GM23338 (cell line): ENCODE results near the gene CDKAL1. TPM values are rescaled to one million over a fixed set of nuclear protein-coding genes. Genes with fewer than 3 reads are reported as not detected.
A peak's percentile ranks its signal among the peaks of the same experiment; 100 is the strongest.

Experiments used
- ATAC-seq: fragments of 200-7000 bp; cut with Tn5 transposase; 3 replicates; pipeline ENCODE4 v1.9.1; 2020
- DNase-seq: peaks from one replicate; pipeline ENCODE4 v3.0.0-alpha.2; 2015; ENCODE audit warnings: low spot score
- H2AFZ ChIP-seq: fragments of 200-600 bp; sonication (generic); 2 replicates; pipeline ENCODE4 v1.8.0; 2016; ENCODE audit warnings: antibody characterized with exemption, mild to moderate bottlenecking, moderate library complexity
- H3F3A ChIP-seq: fragments of 200-600 bp; sonication (generic); replicated peaks from 2 replicates; pipeline ENCODE4 v1.8.0; 2017; ENCODE audit warnings: antibody characterized with exemption, mixed run types, low read depth
- H3K27ac ChIP-seq: fragments of 200-600 bp; sonication (generic); 2 replicates; pipeline ENCODE4 v1.6.1; 2016; ENCODE audit warnings: low read depth
- H3K27me3 ChIP-seq: fragments of 200-600 bp; sonication (generic); 2 replicates; pipeline ENCODE4 v1.8.0; 2016; ENCODE audit warnings: mild to moderate bottlenecking, mixed run types, moderate library complexity; ENCODE audit not compliant: insufficient read depth
- H3K36me3 ChIP-seq: fragments of 200-600 bp; sonication (generic); 2 replicates; pipeline ENCODE4 v1.8.0; 2016; ENCODE audit warnings: mild to moderate bottlenecking; ENCODE audit not compliant: insufficient read depth
- H3K4me1 ChIP-seq: fragments of 200-600 bp; sonication (generic); 2 replicates; pipeline ENCODE4 v1.8.0; 2016; ENCODE audit warnings: mild to moderate bottlenecking, moderate library complexity; ENCODE audit not compliant: insufficient read depth
- H3K4me2 ChIP-seq: fragments of 200-600 bp; sonication (generic); 2 replicates; pipeline ENCODE4 v1.7.1; 2017; ENCODE audit warnings: mixed run types
- H3K4me3 ChIP-seq: fragments of 200-600 bp; sonication (generic); 2 replicates; pipeline ENCODE4 v1.6.1; 2016; ENCODE audit warnings: mixed run types
- H3K79me2 ChIP-seq: fragments of 200-600 bp; sonication (generic); replicated peaks from 2 replicates; pipeline ENCODE4 v1.8.0; 2017; ENCODE audit warnings: mild to moderate bottlenecking; ENCODE audit not compliant: insufficient read depth
- H3K9me2 ChIP-seq: fragments of 200-600 bp; sonication (generic); 2 replicates; pipeline ENCODE4 v1.8.0; 2017; ENCODE audit not compliant: insufficient read depth
- H4K20me1 ChIP-seq: fragments of 200-600 bp; sonication (generic); replicated peaks from 2 replicates; pipeline ENCODE4 v1.8.0; 2017; ENCODE audit warnings: mild to moderate bottlenecking; ENCODE audit not compliant: insufficient read depth
- H3K27ac Mint-ChIP-seq: 2 replicates; pipeline ENCODE4 v1.8.0; 2020; ENCODE audit warnings: inconsistent platforms, mild to moderate bottlenecking, moderate library complexity, mixed read lengths
- H3K27me3 Mint-ChIP-seq: 3 replicates; pipeline ENCODE4 v1.8.0; 2022; ENCODE audit warnings: low read depth, mild to moderate bottlenecking, moderate library complexity, mixed read lengths, inconsistent platforms; ENCODE audit not compliant: insufficient read depth, poor library complexity
- H3K36me3 Mint-ChIP-seq: 3 replicates; pipeline ENCODE4 v1.8.0; 2021; ENCODE audit warnings: low read depth, mild to moderate bottlenecking, inconsistent platforms, moderate library complexity, mixed read lengths
- H3K4me1 Mint-ChIP-seq: 3 replicates; pipeline ENCODE4 v1.8.0; 2020; ENCODE audit warnings: mild to moderate bottlenecking, inconsistent platforms, mixed read lengths
- H3K4me3 Mint-ChIP-seq: 3 replicates; pipeline ENCODE4 v1.8.0; 2021; ENCODE audit warnings: moderate library complexity, mild to moderate bottlenecking, inconsistent platforms, mixed read lengths
- H3K9me3 Mint-ChIP-seq: 3 replicates; pipeline ENCODE4 v1.8.0; 2020; ENCODE audit warnings: moderate library complexity, mild to moderate bottlenecking, inconsistent platforms, mixed read lengths
- CREB1 ChIP-seq: fragments of 250-450 bp; sonication (Bioruptor Pico); IDR thresholded peaks from 2 replicates; pipeline ENCODE4 v1.5.0; 2020; ENCODE audit warnings: low read depth, mild to moderate bottlenecking, moderate library complexity
- ETS1 ChIP-seq: IDR thresholded peaks from 2 replicates; pipeline ENCODE4 v1.6.1; 2016; ENCODE audit warnings: antibody characterized with exemption
- EZH2phosphoT487 ChIP-seq: fragments of 200-600 bp; sonication (generic); IDR thresholded peaks from one replicate; pipeline ENCODE4 v1.8.1; 2018; ENCODE audit warnings: antibody characterized with exemption; ENCODE audit not compliant: unreplicated experiment
- NANOG ChIP-seq: IDR thresholded peaks from 2 replicates; pipeline ENCODE4 v1.6.1; 2016; ENCODE audit warnings: antibody characterized with exemption, borderline replicate concordance
- POLR2AphosphoS5 ChIP-seq: IDR thresholded peaks from 2 replicates; pipeline ENCODE4 v1.6.1; 2016; ENCODE audit warnings: antibody characterized with exemption, low read depth
- STAT1 ChIP-seq: IDR thresholded peaks from one replicate; pipeline ENCODE4 v1.6.1; 2016; ENCODE audit warnings: antibody characterized with exemption; ENCODE audit not compliant: unreplicated experiment
- ZNF114 ChIP-seq: fragments of 250-450 bp; sonication (Bioruptor Pico); IDR thresholded peaks from 2 replicates; pipeline ENCODE4 v1.5.0; 2020; ENCODE audit warnings: mild to moderate bottlenecking, moderate library complexity
- ZNF331 ChIP-seq: fragments of 250-450 bp; sonication (Bioruptor Pico); IDR thresholded peaks from 2 replicates; pipeline ENCODE4 v1.5.0; 2020; ENCODE audit warnings: low read depth, mild to moderate bottlenecking, moderate library complexity
- ZNF462 ChIP-seq: fragments of 250-450 bp; sonication (Bioruptor Pico); IDR thresholded peaks from 2 replicates; pipeline ENCODE4 v1.5.0; 2020; ENCODE audit warnings: mild to moderate bottlenecking, moderate library complexity
- polyA plus RNA-seq: library from polyadenylated mRNA; unstranded; fragments of >200 nt; fragmentation: Nextera tagmentation; extraction: Ambion mirVana; gene quantifications from 2 replicates; pipeline ENCODE4 v1.2.1, GENCODE V29; 2016
- total RNA-seq: library from RNA; depleted of rRNA; stranded (reverse); fragments of >200 nt; shearing (Covaris generic); gene quantifications from 2 replicates; pipeline ENCODE4 v1.2.3, GENCODE V29; 2014
- TF ChIP-seq, protein P1 (sequence below), 2 experiments: fragments of 200-600 bp in 1 of 2; sonication (generic) in 1 of 2; conservative IDR thresholded peaks; 2 replicates each; pipeline versions ENCODE4 v1.5.1 to v1.6.1; 2016 to 2017; ENCODE audit warnings: antibody characterized with exemption in 2 of 2, low read depth in 2 of 2, mild to moderate bottlenecking in 2 of 2, moderate library complexity in 1 of 2

CDKAL1 gene
- total and polyA plus RNA-seq, 2 experiments from 2014 or later: 17.8 to 35.0 TPM

DNA sequence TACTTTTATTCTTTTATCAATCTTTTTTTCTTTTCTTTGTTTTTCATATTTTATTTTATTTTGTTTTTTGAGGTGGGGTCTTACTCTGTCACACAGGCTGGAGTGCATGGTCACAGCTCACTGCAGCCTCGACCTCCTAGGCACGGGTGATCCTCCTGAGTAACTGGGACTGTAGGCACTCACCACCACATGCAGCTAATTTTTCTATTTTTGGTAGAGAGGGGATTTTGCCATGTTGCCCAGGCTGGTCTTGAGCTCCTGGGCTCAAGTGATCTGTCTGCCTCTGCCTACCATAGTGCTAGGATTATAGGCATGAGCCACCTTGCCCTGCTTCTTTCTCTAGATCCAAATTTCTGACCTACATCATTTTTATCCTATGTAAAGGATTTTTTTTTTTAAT lies 153.2 kb downstream of the CDKAL1 start (continued):
- TF ChIP-seq, protein P1, sequence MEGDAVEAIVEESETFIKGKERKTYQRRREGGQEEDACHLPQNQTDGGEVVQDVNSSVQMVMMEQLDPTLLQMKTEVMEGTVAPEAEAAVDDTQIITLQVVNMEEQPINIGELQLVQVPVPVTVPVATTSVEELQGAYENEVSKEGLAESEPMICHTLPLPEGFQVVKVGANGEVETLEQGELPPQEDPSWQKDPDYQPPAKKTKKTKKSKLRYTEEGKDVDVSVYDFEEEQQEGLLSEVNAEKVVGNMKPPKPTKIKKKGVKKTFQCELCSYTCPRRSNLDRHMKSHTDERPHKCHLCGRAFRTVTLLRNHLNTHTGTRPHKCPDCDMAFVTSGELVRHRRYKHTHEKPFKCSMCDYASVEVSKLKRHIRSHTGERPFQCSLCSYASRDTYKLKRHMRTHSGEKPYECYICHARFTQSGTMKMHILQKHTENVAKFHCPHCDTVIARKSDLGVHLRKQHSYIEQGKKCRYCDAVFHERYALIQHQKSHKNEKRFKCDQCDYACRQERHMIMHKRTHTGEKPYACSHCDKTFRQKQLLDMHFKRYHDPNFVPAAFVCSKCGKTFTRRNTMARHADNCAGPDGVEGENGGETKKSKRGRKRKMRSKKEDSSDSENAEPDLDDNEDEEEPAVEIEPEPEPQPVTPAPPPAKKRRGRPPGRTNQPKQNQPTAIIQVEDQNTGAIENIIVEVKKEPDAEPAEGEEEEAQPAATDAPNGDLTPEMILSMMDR (conservative IDR thresholded peaks at IDR 0.05; ENCODE audit: low read depth in 2 of 2): no peak
- TF ChIP-seq ZNF331 (CRISPR knock-in tag): no peak

DNA sequence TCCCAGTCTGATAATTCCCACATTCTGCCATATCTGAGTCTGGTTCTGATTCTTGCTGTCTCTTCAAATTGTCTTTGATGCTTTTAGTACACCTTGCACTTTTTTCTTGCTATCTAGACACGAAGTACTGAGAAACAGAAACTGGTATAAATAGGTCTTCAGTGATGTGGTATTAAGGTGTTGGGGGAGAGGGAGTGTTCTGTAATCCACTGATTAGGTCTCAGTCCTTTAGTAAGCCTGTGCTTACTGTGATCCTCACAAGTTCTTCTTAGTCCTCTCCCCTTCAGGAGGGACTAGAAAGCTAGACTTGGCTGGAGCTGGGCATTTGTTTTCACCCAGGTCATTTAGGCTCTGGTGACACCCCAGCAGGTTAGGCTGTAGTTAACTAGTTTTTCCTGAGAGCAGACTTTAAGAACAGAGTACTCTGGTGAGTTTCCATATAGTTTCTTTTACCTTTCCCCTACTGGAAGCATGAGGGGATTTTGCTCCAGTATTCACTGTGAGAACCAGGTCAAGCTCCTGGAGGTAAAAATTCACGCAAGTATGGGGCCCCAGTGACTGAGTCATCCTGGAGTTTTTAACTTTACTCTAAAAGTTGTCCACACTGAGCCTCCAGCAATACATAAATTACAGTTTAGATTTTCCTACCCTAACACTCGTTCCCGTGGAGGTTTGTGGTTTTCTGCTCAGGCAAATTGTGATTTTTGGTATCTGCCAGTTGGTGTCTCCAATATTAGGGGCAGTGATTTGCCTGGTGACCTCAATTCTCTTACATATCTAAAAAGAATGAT lies 154.6 kb downstream of the CDKAL1 start:
- Histone ChIP-seq H3K9me2 (no peaks in the 10 kb centered on the region), H3K79me2 (peaks cover 38% of the 10 kb centered on the region), H3K27ac (peak overlapping the region; percentile 12; the same call in 1 of the 2 replicates), H3K36me3 (no peaks in the 10 kb centered on the region), H3K4me1 (peaks cover 22% of the 10 kb centered on the region), H3K4me3 (no peak overlapping the region), H3K27me3 (no peaks in the 10 kb centered on the region), H3F3A (no peaks in the 10 kb centered on the region), H2AFZ (no peak overlapping the region), H3K4me2 (no peak overlapping the region), H4K20me1 (no peaks in the 10 kb centered on the region)
- H3K36me3 Mint-ChIP-seq: no peaks in the 10 kb centered on the region
- no peaks in the 10 kb centered on the region; the same call in 2 of the 3 replicates for H3K9me3 Mint-ChIP-seq
- ATAC-seq (peak; percentile 65), DNase-seq (no peak)
- peaks cover 32% of the 10 kb centered on the region for H3K4me1 Mint-ChIP-seq
- H3K4me3 Mint-ChIP-seq: no peak overlapping the region
- no peak overlapping the region; the same call in 1 of the 2 replicates for H3K27ac Mint-ChIP-seq
- H3K27me3 Mint-ChIP-seq: no peaks in the 10 kb centered on the region
- TF ChIP-seq CREB1 (CRISPR knock-in tag) (no peak), STAT1 (no peak), ETS1 (no peak), POLR2AphosphoS5 (no peak), ZNF114 (CRISPR knock-in tag) (no peak), NANOG (no peak), ZNF462 (CRISPR knock-in tag) (no peak), EZH2phosphoT487 (no peak)
- TF ChIP-seq, protein P1 (conservative IDR thresholded peaks at IDR 0.05; ENCODE audit: low read depth in 2 of 2): no peak
